ENCODE measurements around the gene CLASRP. TPM values are rescaled to one million over a fixed set of nuclear protein-coding genes. Genes with fewer than 3 reads are reported as not detected.

The CLASRP gene
- total and polyA plus RNA-seq, 9 of the 15 experiments (the other 6 are each of a cell fraction or from before 2014, with no cell fraction given) = 0.94 to 86.3 (median 44.0) TPM

GRCh38 chr19:45097776-45098520 is 59.1 kb downstream of the CLASRP start (continued):
- TF ChIP-seq, protein P1, sequence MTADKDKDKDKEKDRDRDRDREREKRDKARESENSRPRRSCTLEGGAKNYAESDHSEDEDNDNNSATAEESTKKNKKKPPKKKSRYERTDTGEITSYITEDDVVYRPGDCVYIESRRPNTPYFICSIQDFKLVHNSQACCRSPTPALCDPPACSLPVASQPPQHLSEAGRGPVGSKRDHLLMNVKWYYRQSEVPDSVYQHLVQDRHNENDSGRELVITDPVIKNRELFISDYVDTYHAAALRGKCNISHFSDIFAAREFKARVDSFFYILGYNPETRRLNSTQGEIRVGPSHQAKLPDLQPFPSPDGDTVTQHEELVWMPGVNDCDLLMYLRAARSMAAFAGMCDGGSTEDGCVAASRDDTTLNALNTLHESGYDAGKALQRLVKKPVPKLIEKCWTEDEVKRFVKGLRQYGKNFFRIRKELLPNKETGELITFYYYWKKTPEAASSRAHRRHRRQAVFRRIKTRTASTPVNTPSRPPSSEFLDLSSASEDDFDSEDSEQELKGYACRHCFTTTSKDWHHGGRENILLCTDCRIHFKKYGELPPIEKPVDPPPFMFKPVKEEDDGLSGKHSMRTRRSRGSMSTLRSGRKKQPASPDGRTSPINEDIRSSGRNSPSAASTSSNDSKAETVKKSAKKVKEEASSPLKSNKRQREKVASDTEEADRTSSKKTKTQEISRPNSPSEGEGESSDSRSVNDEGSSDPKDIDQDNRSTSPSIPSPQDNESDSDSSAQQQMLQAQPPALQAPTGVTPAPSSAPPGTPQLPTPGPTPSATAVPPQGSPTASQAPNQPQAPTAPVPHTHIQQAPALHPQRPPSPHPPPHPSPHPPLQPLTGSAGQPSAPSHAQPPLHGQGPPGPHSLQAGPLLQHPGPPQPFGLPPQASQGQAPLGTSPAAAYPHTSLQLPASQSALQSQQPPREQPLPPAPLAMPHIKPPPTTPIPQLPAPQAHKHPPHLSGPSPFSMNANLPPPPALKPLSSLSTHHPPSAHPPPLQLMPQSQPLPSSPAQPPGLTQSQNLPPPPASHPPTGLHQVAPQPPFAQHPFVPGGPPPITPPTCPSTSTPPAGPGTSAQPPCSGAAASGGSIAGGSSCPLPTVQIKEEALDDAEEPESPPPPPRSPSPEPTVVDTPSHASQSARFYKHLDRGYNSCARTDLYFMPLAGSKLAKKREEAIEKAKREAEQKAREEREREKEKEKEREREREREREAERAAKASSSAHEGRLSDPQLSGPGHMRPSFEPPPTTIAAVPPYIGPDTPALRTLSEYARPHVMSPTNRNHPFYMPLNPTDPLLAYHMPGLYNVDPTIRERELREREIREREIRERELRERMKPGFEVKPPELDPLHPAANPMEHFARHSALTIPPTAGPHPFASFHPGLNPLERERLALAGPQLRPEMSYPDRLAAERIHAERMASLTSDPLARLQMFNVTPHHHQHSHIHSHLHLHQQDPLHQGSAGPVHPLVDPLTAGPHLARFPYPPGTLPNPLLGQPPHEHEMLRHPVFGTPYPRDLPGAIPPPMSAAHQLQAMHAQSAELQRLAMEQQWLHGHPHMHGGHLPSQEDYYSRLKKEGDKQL (CRISPR knock-in tag; IDR thresholded peaks at IDR 0.05; ENCODE audit: borderline replicate concordance) = no peak
- peak; percentile 41 for TF ChIP-seq RBFOX2 (IDR thresholded peaks at IDR 0.05; ENCODE audit: low read depth, low read length)
- TF ChIP-seq ZBTB43 (CRISPR knock-in tag; IDR thresholded peaks at IDR 0.05) = no peak
- TF ChIP-seq PHB2 (IDR thresholded peaks at IDR 0.05; ENCODE audit: low read depth) = no peak
- TF ChIP-seq, protein P2, sequence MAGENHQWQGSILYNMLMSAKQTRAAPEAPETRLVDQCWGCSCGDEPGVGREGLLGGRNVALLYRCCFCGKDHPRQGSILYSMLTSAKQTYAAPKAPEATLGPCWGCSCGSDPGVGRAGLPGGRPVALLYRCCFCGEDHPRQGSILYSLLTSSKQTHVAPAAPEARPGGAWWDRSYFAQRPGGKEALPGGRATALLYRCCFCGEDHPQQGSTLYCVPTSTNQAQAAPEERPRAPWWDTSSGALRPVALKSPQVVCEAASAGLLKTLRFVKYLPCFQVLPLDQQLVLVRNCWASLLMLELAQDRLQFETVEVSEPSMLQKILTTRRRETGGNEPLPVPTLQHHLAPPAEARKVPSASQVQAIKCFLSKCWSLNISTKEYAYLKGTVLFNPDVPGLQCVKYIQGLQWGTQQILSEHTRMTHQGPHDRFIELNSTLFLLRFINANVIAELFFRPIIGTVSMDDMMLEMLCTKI (IDR thresholded peaks at IDR 0.05; ENCODE audit: partially characterized antibody) = no peak
- TF ChIP-seq NCOA6 (IDR thresholded peaks at IDR 0.05) = no peak
- TF ChIP-seq KDM4B (IDR thresholded peaks at IDR 0.05; ENCODE audit: borderline replicate concordance in 2 of 2, low read depth in 1 of 2) = no peak
- TF ChIP-seq JUNB (CRISPR knock-in tag; conservative IDR thresholded peaks at IDR 0.05) = peak; percentile 71; the same call in 1 of the 2 replicates
- TF ChIP-seq, protein P3, sequence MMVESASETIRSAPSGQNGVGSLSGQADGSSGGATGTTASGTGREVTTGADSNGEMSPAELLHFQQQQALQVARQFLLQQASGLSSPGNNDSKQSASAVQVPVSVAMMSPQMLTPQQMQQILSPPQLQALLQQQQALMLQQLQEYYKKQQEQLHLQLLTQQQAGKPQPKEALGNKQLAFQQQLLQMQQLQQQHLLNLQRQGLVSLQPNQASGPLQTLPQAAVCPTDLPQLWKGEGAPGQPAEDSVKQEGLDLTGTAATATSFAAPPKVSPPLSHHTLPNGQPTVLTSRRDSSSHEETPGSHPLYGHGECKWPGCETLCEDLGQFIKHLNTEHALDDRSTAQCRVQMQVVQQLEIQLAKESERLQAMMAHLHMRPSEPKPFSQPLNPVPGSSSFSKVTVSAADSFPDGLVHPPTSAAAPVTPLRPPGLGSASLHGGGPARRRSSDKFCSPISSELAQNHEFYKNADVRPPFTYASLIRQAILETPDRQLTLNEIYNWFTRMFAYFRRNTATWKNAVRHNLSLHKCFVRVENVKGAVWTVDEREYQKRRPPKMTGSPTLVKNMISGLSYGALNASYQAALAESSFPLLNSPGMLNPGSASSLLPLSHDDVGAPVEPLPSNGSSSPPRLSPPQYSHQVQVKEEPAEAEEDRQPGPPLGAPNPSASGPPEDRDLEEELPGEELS (CRISPR knock-in tag; IDR thresholded peaks at IDR 0.05; ENCODE audit: borderline replicate concordance) = no peak
- TF ChIP-seq THRA (IDR thresholded peaks at IDR 0.05) = no peak
- TF ChIP-seq NONO (IDR thresholded peaks at IDR 0.05; ENCODE audit: low read depth in 2 of 2, low read length in 1 of 2) = no peak
- TF ChIP-seq ETS1 (conservative IDR thresholded peaks at IDR 0.05; ENCODE audit: control insufficient read depth, low read depth, low read length) = no peak
- TF ChIP-seq BACH1 (tag; IDR thresholded peaks at IDR 0.05) = no peak
